Occipital lobe (tissue), 2 donors: ENCODE data around the gene HEYL. TPM values are rescaled to one million over a fixed set of nuclear protein-coding genes. Genes with fewer than 3 reads are reported as not detected.
"Not testable (repeated sequence)": the region's sequence is repeated elsewhere in the genome, so short reads cannot be mapped to it uniquely, and the experiment has no call there.

Source experiments
- DNase-seq: peaks from one replicate; lab custom pipeline; 2025; lab: John Stamatoyannopoulos, UW
- total RNA-seq: library from RNA; depleted of rRNA; stranded (reverse); fragments of >200 nt; gene quantifications from one replicate; pipeline ENCODE4 v1.2.3, GENCODE V29; 2014

Gene HEYL
- total RNA-seq, 1 donor from 2014 or later = 0.47 TPM

DNA sequence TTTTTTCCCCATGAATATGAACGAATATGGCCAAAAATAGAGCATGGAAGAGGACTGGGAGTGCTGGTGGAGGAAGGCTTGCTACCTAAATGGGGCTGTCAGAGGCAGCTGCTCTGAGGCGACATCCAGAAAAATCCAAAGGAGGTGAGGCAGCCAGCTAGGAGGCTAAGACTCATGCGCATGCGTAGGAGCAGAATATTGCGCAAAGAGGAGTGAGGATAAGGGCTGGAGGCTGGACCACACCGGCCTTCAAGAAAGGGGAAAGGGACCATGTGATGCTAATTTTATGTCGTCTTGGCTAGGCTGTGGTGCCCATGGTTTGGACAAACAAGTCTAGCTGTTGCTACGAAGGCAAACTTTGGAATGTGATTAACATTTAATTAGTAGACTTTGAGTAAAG, 30.5 kb downstream of the HEYL start:
- no peak for DNase-seq

GRCh38 chr1:39603677-39604076, 35.8 kb downstream of the HEYL start:
- DNase-seq = not testable (repeated sequence)

DNA sequence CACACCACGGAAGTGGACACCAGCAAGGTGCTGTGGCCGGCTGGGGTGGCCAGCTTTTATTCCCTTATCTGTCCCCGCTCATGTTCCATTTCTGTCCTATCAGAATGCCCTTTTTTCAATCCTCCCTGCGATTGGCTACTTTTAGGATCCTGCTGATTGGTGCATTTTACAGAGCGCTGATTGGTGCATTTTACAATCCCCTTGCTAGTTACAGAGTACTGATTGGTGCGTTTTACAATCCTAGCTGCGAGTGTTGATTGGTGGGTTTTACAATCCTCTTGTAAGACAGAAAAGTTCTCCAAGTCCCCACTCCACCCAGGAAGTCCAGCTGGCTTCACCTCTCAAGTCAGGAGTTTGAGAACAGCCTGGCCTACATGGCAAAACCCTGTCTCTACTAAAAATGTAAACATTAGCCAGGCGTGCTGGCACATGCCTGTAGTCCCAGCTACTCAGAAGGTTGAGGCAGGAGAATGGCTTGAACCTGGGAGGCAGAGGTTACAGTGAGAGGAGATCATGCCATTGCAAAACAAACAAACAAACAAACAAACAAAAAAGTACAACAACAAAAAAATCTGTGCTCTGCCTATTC, 37.7 kb downstream of the HEYL start:
- not testable (repeated sequence) for DNase-seq

DNA sequence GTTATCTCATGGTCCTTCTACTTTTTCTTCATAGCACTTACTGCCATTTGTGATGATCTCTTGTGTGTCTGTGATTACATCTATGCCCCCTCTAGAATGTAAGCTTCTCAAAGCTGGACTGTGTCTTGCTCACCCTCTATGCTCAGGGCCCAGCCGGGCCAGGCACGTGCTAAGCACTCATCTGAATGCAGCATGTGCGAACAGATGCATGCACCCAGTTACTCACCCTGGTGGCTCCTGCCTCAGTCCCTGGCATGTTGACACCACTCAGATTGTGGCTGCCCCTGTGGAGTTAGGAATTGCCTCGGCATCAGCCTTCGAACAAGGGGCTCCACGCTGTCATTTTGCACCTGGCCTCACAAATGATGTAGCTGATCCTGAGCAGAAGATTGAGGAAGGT, 43.3 kb downstream of the HEYL start:
- no peak for DNase-seq

DNA sequence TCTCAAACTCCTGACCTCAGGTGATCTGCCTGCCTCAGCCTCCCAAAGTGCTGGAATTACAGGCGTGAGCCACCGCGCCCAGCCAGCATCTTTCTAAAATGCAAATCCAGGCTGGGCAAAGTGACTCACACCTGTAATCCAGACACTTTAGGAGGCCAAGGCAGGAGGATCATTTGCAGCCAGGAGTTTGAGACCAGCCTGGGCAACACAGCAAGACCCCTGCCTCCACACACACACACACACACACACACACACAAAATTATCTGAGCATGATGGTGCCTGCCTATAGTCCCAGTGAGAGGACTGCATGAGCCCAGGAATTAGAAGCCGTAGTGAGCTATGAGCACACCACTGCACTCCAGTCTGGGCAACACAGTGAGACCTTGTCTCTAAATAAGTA, 46.1 kb downstream of the HEYL start:
- DNase-seq = no peak

DNA sequence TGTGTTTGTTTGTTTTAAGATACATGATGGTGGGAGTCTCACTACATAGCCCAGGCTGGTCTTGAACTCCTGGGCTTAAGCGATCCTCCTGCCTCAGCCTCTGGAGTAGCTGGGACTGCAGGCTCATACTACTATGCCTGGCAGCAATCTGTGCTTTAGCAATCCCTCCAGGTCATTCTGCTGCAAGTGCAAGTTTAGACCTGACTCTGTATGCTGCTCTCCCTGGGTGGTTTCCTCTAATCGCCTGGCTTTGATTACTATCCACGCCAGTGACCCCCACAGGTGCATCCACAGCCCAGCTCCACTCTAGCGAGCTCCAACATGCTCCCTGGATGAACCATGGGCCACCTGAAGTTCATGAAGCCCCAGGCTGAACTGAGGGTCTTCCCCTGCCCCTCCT, 47.4 kb downstream of the HEYL start:
- DNase-seq = no peak

DNA sequence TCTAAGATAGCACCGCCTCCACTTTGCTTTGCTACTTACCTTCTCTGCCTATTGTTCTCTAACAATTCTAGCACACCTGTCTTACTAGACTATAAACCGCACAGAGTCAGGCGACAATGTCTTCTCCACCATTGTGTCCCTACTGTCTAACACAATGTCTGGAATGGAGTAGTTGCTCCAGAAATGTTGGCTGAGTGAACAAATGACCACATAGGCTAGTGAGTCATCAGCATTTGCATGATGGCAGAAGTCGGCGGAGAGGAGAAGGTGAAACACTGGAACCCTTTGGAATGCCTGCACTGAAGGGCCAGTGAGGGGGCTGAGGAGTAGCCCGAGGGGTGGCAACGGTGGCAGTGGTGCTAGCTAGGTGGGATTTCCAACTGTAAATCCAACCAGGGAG, 48.9 kb downstream of the HEYL start:
- DNase-seq = no peak

GRCh38 chr1:39585933-39586332, 53.5 kb downstream of the HEYL start:
- no peak for DNase-seq

- no peak for DNase-seq
Measured at GRCh38 chr1:39576016-39576657, 63.3 kb downstream of the HEYL start.

GRCh38 chr1:39575191-39576015, 64.0 kb downstream of the HEYL start:
- DNase-seq = peak; percentile 35

DNA sequence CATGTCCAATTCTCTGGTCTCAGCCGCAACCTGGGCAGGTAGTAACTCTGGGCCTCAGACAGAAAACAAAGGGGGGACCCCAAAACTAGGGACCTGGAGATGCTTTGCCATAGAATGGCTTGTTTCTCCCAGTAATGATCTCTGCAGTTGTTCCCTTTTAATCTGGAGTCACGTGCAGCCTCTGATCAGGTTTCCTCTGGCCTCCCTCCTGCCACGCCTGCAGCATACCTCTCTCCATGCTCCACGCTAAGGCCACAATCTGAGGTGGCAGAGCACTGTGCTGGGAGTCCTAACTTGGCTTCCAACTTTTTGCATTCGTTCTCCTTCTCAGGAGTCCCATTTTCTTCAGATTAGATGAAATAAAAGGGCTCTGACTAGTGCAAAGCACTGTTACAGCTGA, 64.8 kb downstream of the HEYL start:
- DNase-seq = no peak

Other genes with a start within 250 kb of the HEYL start
- 0.16 TPM for gene BMP8A, start 148.0 kb downstream of the HEYL start, total RNA-seq
- gene PABPC4, start 62.9 kb downstream of the HEYL start, total RNA-seq = 94.2 TPM
- 0.94 TPM for gene NT5C1A, start 32.5 kb upstream of the HEYL start, total RNA-seq
- 51.2 TPM for gene HPCAL4, start 51.8 kb upstream of the HEYL start, total RNA-seq
- gene PPIE, start 99.2 kb upstream of the HEYL start, total RNA-seq = 23.6 TPM
- 0.47 TPM for gene OXCT2, start 131.7 kb upstream of the HEYL start, total RNA-seq
- 0.16 TPM for gene BMP8B, start 149.2 kb upstream of the HEYL start, total RNA-seq
- gene TRIT1, start 243.9 kb upstream of the HEYL start, total RNA-seq = 42.7 TPM